Measurements from ENCODE around the gene LGR5.

Gene LGR5

DNA sequence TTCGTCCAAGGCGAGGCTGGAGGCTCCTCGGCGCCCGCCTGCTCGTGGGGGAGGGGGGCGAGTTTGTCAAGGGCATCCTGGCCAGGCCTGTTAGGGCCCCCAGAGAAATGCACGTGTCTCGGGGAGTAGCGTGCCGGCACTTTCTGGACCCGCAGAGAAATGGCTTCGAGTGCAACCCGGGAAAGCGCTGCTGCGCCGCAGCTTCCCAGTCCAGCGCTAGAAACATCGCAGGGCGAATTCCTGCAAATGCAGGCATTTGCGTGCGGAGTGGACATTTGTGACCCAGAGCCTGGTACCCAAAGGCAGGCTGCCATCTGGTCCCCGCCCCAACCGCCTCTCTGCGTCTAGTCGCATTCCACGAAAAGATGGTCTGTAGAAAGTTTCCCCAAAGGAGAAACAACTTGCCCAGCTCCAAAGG lies 756 bp downstream of the LGR5 start:
- no peak for FAIRE-seq

DNA sequence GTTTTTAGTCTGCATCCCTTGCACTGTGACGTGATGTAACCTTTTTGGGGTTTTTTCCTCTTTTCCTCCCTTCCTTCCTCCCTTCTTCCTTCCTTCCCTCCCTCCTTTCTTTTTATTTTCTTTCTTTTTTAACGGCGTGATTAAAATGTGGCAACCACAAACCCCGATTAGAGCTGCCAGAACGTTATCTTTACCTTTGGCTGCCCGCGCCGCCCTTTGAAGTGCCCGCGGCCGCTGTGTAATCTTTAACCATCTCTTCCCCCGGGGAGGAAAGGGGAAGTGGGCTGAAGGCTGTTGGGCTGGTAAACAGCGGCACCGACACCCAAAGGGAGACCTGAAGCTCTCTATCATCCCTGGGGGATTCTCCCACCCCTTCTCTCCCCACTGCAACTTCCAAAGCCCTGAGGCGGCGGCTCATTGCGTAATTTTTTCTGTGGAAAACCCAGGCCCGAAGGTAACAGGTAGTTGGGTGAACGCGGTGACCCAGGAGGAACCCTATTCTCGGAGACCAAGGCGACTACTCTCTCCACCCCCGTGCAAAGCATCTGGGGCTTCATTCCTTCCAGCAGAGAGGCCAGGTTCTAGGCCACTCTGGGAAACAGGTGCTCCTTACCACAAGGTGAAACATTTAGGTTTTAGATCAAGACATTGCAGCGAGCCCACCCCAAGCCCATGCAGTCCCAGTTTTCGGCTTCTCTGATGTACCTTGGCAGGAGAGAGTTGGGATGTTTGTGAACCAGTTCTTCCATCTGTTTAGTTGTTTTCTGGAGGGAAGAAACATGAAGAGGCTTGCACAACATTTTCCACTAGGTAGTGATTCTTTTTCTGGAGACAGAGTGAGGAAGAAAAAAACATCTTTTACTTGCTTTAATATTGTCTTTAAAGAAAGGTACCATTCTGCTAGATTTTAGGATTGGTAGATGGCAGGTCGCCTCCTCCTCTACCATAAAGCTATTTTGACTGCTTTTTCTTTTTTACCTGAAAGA lies 1.5 kb downstream of the LGR5 start:
- FAIRE-seq, result no peak

DNA sequence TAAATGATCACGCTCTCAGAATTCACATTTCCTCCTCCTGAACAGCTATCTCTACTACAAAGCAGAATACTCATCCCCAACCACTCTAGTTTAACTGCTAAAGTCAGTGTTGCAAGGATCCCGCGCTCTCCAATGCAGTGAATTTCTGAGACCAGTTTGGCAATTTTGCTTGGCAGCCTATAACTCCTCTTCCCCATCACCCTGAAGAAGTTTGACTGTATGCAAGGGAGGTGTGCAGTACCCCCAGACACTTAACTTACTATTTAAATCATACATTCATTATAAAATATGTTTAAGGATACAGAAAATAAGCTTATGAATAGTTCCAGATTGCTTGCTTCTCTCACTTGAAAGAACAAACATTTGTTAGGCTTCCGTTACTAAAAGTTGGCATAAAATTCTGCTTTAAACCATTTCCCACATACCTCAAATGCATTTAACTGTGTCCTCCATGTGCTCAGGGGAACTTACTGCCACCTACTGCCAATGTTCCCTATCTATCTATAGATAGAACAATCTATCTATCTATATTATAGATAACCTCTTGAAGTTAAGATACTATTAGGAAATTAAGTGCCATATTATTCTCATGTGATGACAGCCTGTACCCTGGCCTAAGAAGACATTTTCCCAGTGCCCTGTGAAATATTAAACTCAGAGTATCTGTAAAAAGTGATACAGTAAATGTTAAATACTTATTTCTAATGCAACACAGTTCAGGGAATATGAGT lies 2.4 kb downstream of the LGR5 start:
- no peak for FAIRE-seq

DNA sequence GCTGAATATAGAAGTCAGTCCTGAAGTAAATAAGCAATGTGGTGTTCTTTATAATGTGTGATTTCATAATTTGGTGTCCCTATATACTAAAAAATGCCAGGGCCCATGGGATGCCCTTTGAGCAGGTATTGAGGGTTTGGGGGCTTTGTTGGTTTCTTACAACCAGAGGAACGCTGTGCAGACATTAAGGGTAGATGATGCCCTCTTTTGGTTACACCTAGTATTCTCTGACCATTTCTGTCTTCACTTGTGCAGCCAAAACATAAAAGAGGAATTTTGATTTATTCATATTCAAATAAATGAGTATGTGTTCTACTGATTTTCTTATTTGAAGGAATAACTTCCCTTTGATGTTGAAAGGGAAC lies 3.0 kb downstream of the LGR5 start:
- FAIRE-seq, result no peak

DNA sequence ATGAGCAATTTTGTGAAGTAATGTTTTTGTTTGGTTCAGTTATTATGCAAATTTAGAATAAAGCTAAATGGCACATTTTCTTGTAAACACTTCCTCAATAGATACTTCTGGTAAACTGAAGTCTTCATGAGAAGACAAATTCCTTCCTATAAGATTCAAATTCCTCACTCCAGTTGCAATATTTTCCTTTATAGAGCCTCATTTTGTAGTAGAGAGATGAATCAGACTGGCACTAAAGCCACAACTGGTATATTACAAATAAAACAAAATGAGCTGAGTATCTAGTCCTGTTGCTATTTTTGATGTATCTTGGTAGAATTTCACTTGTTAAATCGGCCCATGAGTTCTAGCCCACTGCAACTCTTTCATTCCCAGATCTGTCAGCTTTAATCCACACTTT lies 5.5 kb downstream of the LGR5 start:
- no peak for FAIRE-seq

DNA sequence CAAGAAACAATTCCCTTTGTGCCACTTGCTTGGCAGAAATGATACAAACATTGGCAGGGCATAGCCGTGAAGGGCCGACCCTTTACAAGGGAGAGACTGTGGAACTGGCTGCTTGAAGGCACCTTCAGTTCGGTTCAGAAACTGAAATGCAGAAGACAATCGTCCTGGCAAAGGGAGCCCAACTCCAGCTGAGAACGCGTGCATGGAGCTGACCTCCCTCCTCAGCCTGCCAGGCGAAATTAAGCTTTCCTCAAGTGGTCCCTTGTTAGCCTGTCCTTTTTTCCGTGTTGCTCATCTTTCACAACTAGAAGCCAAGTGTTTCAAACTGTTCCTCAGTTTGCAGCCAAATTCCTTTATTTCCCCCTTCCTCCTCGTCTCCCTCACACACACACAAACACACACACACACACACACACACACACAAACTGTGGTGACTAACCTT lies 8.1 kb downstream of the LGR5 start:
- FAIRE-seq, result no peak

DNA sequence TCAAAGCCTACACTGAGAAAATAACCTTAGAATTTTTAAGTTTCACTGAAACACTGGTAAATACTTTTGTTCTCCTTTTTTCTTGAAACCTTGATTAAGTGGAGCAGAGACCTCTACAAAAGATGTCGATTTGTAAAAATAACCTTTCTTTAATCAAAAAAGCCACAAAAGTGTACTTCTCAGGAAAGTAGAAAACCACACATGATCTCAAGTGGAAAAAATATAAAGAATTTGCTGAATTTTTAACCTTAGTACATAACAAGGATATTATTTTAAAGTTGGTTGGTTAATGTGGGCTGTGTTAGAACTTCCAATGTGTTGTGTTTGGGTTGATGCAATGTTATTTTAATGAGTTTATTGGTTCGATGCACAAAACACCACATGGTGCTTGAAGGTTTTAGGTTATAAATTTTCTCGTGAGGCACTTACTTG lies 8.6 kb downstream of the LGR5 start:
- no peak for FAIRE-seq

DNA sequence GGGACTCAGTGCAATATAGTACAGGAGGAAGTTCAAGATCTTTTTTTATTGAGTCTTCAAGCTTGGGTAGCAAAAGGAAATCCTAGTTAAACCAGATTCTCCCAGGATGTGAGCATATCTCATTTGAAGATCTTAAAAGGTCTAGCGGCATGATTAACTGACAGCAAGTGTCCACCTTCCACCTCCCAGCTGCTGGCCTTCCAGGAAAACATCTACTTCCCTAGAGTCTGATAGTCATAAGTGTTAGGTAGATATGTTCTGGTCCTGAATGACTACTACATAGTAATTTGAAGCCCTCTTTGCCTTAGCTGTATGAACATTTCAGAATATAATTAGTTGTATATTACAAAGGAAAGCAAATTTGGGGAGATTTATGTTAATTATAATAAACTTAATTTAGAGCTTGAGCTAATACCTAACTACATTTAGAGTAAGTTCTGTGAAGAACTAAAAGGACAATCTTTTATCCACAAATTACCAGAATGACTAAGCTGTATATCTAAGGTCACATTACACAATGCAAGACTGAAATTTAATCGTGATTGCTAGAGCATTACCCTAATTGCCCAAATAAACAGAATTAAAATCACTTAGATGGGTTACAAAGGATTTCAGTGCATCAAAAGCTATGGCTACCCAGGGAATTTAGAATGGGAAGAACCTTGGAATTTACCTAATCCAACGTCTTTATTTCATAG lies 9.9 kb downstream of the LGR5 start:
- no peak for FAIRE-seq

DNA sequence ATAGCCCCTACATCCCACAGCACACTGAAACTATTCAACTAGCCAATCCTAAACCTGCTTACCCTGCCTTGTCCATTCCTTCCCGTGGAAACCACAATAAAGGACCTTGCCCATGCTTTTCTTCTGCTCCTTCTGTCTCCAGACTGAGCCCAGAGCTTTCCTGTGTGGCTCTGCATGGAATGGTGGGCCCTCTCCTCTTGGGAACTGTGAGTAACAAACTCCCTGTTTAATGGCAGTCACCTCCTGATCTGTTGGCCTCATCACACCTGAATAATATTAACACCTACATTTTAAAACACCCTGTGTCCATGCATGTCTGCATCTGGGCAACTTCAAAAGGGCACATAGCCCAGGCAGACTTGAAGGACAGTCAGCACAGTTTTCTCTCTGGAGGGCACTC lies 12.4 kb downstream of the LGR5 start:
- no peak for FAIRE-seq

DNA sequence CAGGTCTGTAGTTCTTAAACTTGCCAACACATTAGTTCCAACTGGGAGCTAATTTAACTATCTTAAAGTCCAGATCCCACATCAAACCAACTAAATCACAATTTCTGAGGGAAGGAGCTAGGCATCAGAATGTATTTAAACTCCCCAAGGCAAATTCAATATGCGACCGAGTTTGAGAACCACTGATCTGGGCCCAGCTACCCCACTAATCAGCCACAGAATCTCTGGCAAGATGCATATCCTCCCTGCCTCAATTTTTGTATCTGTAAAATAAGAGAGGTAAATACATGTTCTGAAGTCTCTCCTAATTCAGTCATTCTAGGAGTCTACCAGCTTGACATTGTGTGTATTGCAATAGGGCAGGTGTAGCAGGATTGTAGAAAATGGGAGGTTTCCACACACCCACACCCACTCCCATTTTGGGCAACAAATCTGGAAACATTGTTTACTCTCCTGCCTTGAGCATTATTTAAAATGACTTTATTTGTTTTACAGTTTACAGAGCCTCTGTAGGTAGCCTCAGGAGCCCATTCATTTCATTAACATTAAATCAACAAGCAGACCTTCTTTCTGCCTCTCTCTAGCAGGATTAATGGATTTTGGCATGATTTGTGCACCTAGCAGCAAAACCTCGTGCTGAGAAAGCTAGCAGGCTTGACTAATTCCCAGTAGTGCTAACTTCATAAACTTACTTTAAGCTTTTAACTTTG lies 15.6 kb downstream of the LGR5 start:
- FAIRE-seq, result no peak

DNA sequence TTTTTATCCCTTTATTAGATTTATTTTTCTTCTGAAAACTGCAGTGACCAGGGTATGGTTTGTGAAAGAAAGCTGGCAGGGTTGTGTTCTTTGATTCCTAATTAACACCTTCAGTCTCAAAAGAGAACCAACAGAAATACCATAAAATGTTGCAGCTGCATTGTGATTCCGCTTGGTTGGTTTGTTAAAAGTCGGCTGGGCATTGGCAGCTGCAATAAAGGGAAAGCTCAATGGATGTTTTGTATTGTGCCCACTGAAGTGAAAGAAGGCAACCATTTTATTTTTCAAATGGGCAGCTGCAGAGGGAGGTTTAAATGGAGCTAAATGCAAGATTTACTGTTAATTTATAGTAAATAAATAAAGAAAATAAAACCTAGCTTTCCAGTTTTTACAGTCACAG lies 16.7 kb downstream of the LGR5 start:
- no peak for FAIRE-seq

DNA sequence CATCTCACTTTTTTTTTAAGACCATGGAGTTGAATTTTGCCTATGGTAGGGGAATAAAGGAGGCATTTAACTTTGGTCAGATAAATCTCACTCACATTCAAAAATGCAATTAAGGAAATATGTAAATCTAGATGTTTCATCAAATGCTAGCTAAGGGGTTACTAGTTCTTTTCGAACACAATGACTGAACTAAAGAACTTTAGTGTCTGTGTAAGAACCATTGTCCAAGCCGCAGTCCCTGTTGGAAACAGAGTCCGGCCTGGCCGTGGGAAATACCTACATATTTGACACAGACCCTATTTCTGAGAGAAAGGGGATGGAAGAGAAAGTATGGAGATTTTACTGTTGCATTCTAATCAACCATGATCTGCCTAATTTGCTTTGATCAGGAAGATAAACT lies 17.4 kb downstream of the LGR5 start:
- no peak for FAIRE-seq

DNA sequence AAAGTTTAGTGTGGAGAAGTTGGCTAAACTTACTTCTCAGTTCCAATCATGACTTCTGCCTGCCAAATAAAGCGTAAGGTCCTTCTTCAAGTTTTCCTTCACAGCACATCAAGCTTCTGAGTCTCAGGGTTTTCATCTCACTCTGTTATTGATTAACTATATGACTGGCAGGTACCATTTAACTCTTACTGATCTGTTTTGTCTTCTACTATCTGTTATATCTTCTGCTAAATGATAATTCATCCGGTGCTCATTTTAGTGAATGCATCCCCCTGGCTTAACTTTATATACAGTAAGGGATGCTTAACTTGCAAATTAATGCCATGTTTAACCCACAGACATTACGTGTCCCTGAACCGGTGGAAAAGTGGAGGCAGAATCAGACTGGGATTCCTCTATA lies 20.7 kb downstream of the LGR5 start:
- no peak for FAIRE-seq

DNA sequence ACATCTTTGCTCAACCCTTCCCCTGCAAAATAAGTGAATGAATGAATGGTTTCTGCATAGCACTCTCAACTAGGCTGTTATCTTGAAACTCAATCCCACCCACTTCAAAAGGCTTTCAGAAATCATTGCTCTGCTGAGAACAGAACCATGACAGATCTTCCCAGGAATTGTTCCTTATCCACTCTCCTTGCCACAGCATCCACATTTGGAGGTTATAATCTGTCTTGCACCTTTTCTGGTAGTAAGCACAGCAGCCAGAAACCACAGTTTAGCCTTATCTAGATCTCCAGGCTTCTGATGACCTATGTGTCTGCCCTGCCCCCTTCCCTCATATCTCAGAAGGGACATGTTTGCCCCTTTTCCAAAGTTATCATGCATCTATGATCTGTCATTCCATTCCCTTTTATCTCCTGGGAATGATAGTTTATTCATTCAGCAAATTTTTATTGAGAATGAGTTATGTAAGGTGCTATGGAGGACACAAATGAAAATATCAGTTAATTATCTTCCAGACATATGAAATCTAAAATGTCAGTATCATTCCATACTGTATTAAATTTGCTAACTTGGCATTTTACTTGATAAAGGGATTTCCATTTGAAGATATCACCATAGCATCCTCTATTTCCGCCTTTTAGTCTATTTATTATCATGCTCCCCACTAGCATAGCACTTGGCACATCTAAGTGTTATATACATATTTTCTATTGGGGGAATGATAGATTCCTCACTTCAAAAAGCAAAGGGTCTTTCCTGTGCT lies 21.4 kb downstream of the LGR5 start:
- no peak for FAIRE-seq

DNA sequence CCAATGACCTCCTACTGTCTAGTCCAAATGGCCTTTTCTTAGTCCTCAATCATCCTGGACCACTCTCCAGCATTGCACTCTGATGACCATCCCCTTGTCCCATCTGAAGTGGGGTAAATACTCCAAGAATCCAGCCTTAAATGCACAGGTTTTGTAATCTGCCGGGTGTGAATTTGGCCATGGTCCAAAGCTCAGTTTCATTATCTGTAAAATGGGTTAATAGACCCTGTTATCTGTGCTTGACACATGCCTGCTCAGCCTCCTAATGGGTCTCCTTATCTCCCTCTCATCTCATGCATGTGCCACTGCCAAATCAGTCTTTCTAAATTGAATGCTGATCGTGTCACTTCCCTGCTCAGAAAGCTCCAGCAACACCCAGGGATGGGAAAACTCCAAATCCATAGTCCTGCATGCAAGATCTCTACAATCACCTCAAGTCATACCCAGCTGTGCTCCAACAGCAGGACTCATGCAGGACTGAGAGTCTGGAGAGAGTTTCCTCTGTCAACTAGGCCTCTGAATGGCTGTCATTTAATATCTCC lies 22.3 kb downstream of the LGR5 start:
- no peak for FAIRE-seq

DNA sequence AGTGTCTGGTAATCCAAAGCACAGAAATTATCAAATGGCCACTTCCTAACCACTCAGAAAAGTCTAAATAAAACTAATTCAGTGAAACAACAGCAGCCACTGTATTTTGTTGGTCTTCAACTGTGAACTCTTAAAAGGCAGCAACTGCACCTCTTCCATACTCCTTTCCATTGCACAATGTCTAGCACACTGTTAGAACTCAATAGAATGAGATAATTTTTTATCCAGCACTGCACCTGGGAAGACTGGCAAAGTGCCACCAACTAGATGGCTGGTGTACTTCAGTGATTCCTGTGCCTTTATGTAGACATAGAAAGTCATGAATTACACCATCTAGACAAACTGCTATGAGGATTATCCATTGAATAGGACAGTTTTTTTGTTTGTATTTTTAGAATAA lies 26.2 kb downstream of the LGR5 start:
- no peak for FAIRE-seq

DNA sequence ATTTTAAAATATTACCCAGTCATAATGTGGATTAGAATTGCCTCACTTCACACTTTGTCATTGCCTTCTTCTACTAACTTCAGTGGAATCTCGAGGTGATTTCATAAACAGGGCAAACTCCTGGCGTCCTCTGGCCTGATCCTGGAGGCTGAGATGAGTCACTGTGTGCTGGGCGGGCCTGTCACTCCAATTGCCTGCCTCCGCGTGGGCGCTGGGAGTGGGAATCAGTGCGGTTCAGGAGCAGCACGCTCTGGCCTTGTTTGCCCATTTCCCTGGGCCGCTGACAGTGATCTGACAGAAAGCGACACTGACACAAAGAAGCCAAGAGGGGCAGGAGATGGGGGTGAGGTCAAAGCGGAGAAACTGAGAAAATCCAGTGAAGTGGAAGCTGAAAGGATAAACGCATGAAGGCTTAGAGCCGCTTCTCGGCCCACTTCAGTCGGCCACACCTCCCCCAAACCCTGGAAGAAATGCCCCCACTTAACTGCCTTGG lies 29.7 kb downstream of the LGR5 start:
- no peak for FAIRE-seq

DNA sequence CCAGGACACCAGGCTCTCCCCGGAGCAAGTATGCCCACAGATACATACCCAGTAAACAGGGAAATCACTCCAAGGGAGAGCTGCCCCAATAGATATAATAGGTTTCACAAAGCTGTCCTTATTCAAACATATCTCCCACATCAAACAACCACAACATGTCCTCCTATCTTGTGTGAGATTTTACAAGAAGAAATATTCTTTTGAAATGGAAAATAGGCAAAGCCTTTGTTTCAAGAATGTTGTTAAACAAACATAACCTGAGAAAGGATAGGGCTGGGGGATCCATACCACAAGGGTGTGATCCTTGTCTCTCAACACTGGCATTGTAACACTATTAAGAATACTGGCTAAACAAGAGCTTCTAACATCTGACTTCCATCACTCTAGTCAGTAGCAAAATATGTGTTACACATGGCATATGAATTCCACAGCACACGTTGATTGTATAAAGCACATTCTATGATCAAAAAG lies 32.9 kb downstream of the LGR5 start:
- FAIRE-seq, result no peak

DNA sequence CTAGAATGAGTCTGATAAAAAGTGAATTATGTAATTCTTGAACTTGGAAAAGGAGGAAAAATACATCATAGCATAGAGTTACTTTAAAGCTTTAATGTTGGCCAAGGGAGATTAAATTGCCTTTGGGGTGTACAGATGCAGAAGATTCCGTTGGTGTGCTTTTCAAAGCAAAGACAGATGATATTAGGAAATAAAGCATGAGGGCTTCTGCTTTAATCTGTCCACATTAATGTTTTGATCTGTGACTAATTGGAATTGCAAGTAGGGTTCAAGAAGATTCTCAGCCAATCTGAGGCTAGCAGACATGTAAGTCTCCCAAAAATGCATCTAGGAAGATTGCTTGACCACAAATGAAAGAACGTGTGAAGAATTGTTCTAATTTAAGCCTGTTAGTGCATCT lies 35.2 kb downstream of the LGR5 start:
- FAIRE-seq, result no peak

DNA sequence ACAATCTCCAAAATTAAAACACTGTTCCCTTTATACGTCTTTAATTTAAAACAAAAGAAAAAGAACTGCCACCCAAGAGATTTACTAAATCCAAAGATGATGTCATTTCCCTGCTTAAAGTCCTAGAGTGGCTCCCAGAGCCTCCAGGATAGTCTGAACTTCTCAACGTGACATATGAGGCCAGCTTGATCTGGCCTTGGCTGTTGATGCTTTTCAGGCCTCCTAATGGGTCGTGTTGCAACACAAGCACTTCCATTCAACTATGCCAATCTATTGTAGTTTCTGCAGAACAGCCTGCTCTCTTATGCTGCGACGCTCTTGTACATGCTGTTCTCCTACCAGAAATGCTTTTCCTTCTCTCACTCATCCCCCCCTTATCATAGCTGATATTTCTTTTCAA lies 35.7 kb downstream of the LGR5 start:
- FAIRE-seq, result no peak

DNA sequence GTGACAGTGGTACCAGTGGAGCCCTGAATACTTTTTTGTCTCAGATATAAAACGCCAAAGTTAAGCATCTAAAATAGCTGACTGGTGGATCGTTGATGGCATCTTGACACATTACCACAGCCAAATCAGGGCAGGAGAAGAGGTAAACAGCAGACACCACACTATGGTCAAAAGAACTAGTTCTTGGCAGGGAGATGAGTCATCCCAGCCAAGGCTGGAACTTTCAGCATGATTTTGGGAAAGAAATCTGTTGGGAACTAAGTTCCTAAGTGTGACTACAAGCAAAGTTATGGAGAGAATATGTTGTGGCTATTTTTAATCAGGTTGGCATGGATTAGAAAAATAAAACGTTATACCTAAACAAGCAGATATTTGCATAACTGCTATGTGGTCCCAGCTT lies 36.9 kb downstream of the LGR5 start:
- FAIRE-seq, result no peak

DNA sequence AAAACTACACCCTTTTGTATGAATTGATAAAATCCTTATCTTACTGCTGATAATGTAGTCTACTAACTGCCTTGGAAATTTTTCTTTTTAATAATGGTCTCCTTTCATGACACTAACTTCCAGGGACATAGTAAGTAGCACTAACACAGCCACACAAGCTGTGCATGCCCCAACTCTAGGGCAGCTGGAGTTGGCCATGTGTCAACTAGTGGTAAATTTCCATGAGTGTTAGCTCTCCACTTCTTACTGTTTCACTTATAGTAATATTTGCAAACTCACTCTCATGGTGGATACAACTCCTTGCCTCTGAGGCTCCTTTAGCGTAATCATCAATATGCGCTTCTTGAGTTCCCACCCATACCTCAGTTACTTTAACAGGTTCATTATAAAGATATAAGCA lies 38.0 kb downstream of the LGR5 start:
- no peak for FAIRE-seq

Data from A204.1 (cell line).